Measurements from ENCODE around the gene RELN. TPM values are rescaled to one million over a fixed set of nuclear protein-coding genes. Genes with fewer than 3 reads are reported as not detected.

Gene RELN
- total RNA-seq, 1 donor from 2014 or later: not detected

- intact Hi-C loops (cut with micrococcal nuclease): loop anchor here (2.0 to 10.0 kb wide), 2 partner anchors 587 to 1341 kb away; no protein-coding TSS in a partner anchor
- no peaks in the 10 kb centered on the region for H3K36me3 Mint-ChIP-seq (ENCODE audit: low read depth)
- peaks cover 8% of the 10 kb centered on the region for H3K27me3 Mint-ChIP-seq (ENCODE audit: low read depth)
- H3K4me3 Mint-ChIP-seq (ENCODE audit: low read depth): no peak overlapping the region
- no peak for DNase-seq (ENCODE audit: low spot score)
- H3K4me1 Mint-ChIP-seq (ENCODE audit: low read depth): no peaks in the 10 kb centered on the region
- no peak overlapping the region for H3K27ac Mint-ChIP-seq
- no peaks in the 10 kb centered on the region for H3K9me3 Mint-ChIP-seq
Observed at GRCh38 chr7:103573479-103574058, 415.9 kb downstream of the RELN start.

DNA sequence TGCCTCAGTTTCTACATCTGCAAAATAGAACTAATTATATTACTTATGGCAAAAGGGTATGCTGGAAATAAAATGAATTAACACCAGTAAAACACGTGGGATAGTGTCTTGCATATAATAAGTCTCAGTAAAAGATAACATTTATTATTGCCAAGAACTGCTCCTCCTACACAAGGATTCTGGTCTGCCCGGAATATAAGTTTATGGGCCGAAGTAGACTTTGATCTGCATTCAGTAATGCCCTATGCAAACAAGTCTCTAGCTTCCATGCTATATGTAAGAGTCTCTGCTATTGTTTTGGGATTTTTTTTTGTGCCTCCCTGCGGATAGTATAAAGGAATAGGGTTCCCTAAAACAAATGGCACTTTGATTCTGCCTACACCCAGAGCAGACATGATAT, 417.9 kb downstream of the RELN start:
- Mint-ChIP-seq H3K36me3 (ENCODE audit: low read depth) (no peaks in the 10 kb centered on the region), H3K4me3 (ENCODE audit: low read depth) (no peak overlapping the region), H3K27me3 (ENCODE audit: low read depth) (peaks cover 6% of the 10 kb centered on the region), H3K4me1 (ENCODE audit: low read depth) (no peaks in the 10 kb centered on the region), H3K27ac (no peak overlapping the region), H3K9me3 (no peaks in the 10 kb centered on the region)
- no peak for DNase-seq (ENCODE audit: low spot score)
- intact Hi-C loops (cut with micrococcal nuclease): loop anchor here (10.0 kb wide), 1 partner anchor 1343 kb away; no protein-coding TSS in a partner anchor

- Mint-ChIP-seq H3K9me3 (no peaks in the 10 kb centered on the region), H3K36me3 (ENCODE audit: low read depth) (no peaks in the 10 kb centered on the region), H3K4me1 (ENCODE audit: low read depth) (no peaks in the 10 kb centered on the region), H3K27ac (no peak overlapping the region), H3K4me3 (ENCODE audit: low read depth) (no peak overlapping the region), H3K27me3 (ENCODE audit: low read depth) (peaks cover 5% of the 10 kb centered on the region)
- DNase-seq (ENCODE audit: low spot score): no peak
- intact Hi-C loops (cut with micrococcal nuclease): loop anchor here (10.0 kb wide), 1 partner anchor 1345 kb away; no protein-coding TSS in a partner anchor
Observed at GRCh38 chr7:103569621-103570305, 419.7 kb downstream of the RELN start.

GRCh38 chr7:103564416-103564815, 425.0 kb downstream of the RELN start:
- intact Hi-C loops (cut with micrococcal nuclease): no loop called here

DNA sequence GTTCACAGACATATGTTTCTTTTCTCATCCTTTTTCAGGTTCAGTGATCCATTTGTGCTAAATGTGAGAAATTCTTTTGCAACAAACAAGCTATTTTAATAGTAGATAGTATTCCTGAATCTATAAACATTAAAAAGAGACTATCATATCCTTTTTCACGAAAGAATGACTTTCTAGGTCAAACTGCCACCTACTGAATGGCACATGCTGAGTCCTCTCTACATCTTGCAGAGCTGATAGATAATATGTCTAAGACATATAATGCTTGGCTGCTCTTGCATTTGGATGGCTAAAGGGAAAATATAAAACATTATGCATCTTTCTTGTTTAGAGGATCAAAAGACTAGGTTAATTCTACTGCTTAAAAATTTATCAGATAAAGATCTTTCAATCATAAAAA, 429.3 kb downstream of the RELN start:
- no peak overlapping the region for H3K27ac Mint-ChIP-seq
- H3K4me3 Mint-ChIP-seq (ENCODE audit: low read depth): no peak overlapping the region
- H3K36me3 Mint-ChIP-seq (ENCODE audit: low read depth): no peaks in the 10 kb centered on the region
- H3K9me3 Mint-ChIP-seq: no peaks in the 10 kb centered on the region
- no peaks in the 10 kb centered on the region for H3K4me1 Mint-ChIP-seq (ENCODE audit: low read depth)
- DNase-seq (ENCODE audit: low spot score): no peak
- intact Hi-C loops (cut with micrococcal nuclease): no loop called here
- H3K27me3 Mint-ChIP-seq (ENCODE audit: low read depth): peaks cover 5% of the 10 kb centered on the region

More at GRCh38 chr7:103564416-103564815, 425.0 kb downstream of the RELN start:
- no peak for DNase-seq (ENCODE audit: low spot score)
- Mint-ChIP-seq H3K36me3 (ENCODE audit: low read depth) (no peaks in the 10 kb centered on the region), H3K4me3 (ENCODE audit: low read depth) (no peak overlapping the region), H3K4me1 (ENCODE audit: low read depth) (no peaks in the 10 kb centered on the region), H3K27ac (no peak overlapping the region), H3K27me3 (ENCODE audit: low read depth) (peaks cover 5% of the 10 kb centered on the region), H3K9me3 (no peaks in the 10 kb centered on the region)

DNA sequence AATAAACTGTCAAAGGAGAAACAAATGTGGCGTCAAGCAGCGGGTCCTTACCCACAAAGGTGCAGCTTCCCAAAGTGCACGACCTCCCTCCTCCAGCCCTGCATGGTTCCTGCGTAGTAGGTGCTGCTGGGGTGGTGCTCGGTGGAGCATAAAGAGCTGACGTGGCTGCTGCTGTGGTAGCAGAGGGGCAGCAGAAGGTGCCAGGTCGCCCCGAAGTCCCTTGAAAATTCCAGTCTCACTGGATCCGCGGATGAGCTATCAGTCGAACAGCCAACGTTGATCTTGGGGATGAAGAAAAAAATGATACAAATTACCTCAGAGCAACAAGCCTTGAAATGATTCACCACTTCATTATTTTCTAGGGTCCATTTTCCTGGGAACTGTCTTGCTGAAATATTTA, 438.4 kb downstream of the RELN start:
- H3K27me3 Mint-ChIP-seq (ENCODE audit: low read depth): peaks cover 3% of the 10 kb centered on the region
- H3K27ac Mint-ChIP-seq: no peak overlapping the region

DNA sequence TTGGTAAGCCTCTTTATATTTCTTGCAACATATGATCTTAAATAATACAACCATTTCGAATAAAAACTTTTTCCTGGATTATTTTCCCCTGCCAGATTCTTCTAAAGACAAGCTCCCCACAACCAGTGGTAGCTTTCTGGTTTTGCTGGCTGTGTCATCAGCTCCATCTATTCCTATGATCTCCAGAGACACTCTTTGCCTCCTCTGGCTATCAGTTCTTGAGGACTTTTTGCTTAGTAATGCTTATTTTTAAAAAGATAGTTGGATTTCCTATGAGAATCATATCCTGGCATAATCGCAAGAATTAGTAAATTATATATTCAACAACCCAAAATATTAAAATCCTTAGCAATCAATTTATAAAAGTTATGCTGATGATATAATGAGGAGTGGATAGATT, 439.7 kb downstream of the RELN start:
- Mint-ChIP-seq H3K4me1 (ENCODE audit: low read depth) (no peaks in the 10 kb centered on the region), H3K4me3 (ENCODE audit: low read depth) (no peak overlapping the region), H3K27me3 (ENCODE audit: low read depth) (peaks cover 4% of the 10 kb centered on the region), H3K27ac (no peak overlapping the region), H3K9me3 (no peaks in the 10 kb centered on the region), H3K36me3 (ENCODE audit: low read depth) (no peaks in the 10 kb centered on the region)
- no peak for DNase-seq (ENCODE audit: low spot score)
- intact Hi-C loops (cut with micrococcal nuclease): no loop called here

More for the DNA sequence above, 438.4 kb downstream of the RELN start:
- H3K36me3 Mint-ChIP-seq (ENCODE audit: low read depth): no peaks in the 10 kb centered on the region
- no peaks in the 10 kb centered on the region for H3K4me1 Mint-ChIP-seq (ENCODE audit: low read depth)
- H3K4me3 Mint-ChIP-seq (ENCODE audit: low read depth): no peak overlapping the region
- intact Hi-C loops (cut with micrococcal nuclease): no loop called here
- no peak for DNase-seq (ENCODE audit: low spot score)
- no peaks in the 10 kb centered on the region for H3K9me3 Mint-ChIP-seq

GRCh38 chr7:103547451-103548284, 441.8 kb downstream of the RELN start:
- Mint-ChIP-seq H3K9me3 (no peaks in the 10 kb centered on the region), H3K4me1 (ENCODE audit: low read depth) (no peaks in the 10 kb centered on the region), H3K27me3 (ENCODE audit: low read depth) (peaks cover 4% of the 10 kb centered on the region), H3K4me3 (ENCODE audit: low read depth) (no peak overlapping the region), H3K27ac (no peak overlapping the region), H3K36me3 (ENCODE audit: low read depth) (no peaks in the 10 kb centered on the region)
- intact Hi-C loops (cut with micrococcal nuclease): no loop called here
- DNase-seq (ENCODE audit: low spot score): no peak

DNA sequence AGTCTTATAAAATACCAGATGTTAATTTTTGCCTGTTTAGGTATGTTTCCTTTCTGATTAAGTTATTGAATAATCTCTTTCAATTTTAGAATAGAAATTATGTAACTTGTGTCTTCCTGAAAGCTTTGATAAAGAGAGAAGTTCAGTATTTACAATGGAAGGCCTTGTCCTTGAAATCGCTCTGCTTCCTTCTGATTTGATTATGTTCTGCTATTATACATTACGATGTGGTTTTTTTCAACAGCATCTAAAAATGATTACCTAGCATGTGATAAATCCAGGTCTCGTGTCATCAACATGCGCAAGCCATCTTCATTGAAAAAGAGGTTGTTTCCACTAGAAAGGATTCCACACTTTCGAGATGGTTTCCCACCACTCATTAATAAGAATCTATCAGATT, 447.0 kb downstream of the RELN start:
- no peak overlapping the region for H3K4me3 Mint-ChIP-seq (ENCODE audit: low read depth)
- no peaks in the 10 kb centered on the region for H3K9me3 Mint-ChIP-seq
- H3K4me1 Mint-ChIP-seq (ENCODE audit: low read depth): no peaks in the 10 kb centered on the region
- intact Hi-C loops (cut with micrococcal nuclease): no loop called here
- peaks cover 4% of the 10 kb centered on the region for H3K27me3 Mint-ChIP-seq (ENCODE audit: low read depth)
- H3K27ac Mint-ChIP-seq: no peak overlapping the region
- no peak for DNase-seq (ENCODE audit: low spot score)
- H3K36me3 Mint-ChIP-seq (ENCODE audit: low read depth): no peaks in the 10 kb centered on the region

GRCh38 chr7:103541947-103542346, 447.5 kb downstream of the RELN start:
- no peaks in the 10 kb centered on the region for H3K9me3 Mint-ChIP-seq
- H3K4me3 Mint-ChIP-seq (ENCODE audit: low read depth): no peak overlapping the region
- H3K27ac Mint-ChIP-seq: no peak overlapping the region
- no peak for DNase-seq (ENCODE audit: low spot score)
- intact Hi-C loops (cut with micrococcal nuclease): no loop called here
- H3K36me3 Mint-ChIP-seq (ENCODE audit: low read depth): no peaks in the 10 kb centered on the region
- peaks cover 4% of the 10 kb centered on the region for H3K27me3 Mint-ChIP-seq (ENCODE audit: low read depth)
- H3K4me1 Mint-ChIP-seq (ENCODE audit: low read depth): no peaks in the 10 kb centered on the region

- Mint-ChIP-seq H3K36me3 (ENCODE audit: low read depth) (no peaks in the 10 kb centered on the region), H3K4me1 (ENCODE audit: low read depth) (no peaks in the 10 kb centered on the region), H3K4me3 (ENCODE audit: low read depth) (no peak overlapping the region), H3K9me3 (no peaks in the 10 kb centered on the region), H3K27ac (no peak overlapping the region), H3K27me3 (ENCODE audit: low read depth) (peaks cover 1% of the 10 kb centered on the region)
- DNase-seq (ENCODE audit: low spot score): no peak
- intact Hi-C loops (cut with micrococcal nuclease): no loop called here
Observed at GRCh38 chr7:103541026-103541425, 448.4 kb downstream of the RELN start.

DNA sequence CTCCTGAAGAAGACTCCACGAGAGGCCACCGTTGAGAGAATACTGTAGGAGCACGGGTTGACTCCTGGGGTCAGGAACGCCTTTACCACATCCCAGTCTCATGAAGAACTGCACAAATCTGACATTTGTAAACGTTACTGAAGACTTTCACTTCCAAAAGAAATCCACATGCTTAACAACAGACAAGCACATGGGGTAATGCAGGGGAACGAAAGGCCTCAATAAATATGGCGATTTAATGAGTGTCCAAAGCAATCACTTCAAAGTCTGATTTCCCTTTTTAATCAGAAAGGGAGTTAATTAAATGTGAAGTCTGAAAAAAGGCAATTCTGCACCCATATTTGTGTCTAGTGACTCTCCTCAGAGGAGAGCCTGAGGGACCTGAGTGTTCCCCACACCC, 449.1 kb downstream of the RELN start:
- intact Hi-C loops (cut with micrococcal nuclease): no loop called here
- H3K27ac Mint-ChIP-seq: no peak overlapping the region
- H3K27me3 Mint-ChIP-seq (ENCODE audit: low read depth): no peaks in the 10 kb centered on the region
- no peak overlapping the region for H3K4me3 Mint-ChIP-seq (ENCODE audit: low read depth)
- H3K9me3 Mint-ChIP-seq: no peaks in the 10 kb centered on the region
- H3K36me3 Mint-ChIP-seq (ENCODE audit: low read depth): no peaks in the 10 kb centered on the region
- no peak for DNase-seq (ENCODE audit: low spot score)
- no peaks in the 10 kb centered on the region for H3K4me1 Mint-ChIP-seq (ENCODE audit: low read depth)

DNA sequence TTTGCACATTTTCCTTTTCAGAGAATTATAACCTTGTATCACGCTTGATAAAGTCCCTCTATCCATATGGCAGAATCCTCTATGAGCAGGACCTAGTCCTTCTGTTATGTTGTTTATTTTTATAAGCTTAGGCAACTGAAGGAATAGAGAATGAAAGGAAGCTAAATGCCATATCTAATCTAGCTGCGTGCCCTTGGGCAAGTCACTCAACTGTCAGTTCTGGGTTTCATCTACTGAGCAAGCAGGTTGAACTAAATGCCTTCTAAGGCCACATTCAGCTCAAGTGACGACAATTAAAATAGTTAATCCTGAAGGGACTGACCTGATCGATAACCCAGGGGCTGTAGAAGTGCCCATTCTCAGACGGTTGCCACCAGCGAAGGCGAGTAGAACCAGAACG, 449.6 kb downstream of the RELN start:
- DNase-seq (ENCODE audit: low spot score): no peak
- no peaks in the 10 kb centered on the region for H3K36me3 Mint-ChIP-seq (ENCODE audit: low read depth)
- no peaks in the 10 kb centered on the region for H3K9me3 Mint-ChIP-seq
- no peak overlapping the region for H3K4me3 Mint-ChIP-seq (ENCODE audit: low read depth)
- intact Hi-C loops (cut with micrococcal nuclease): no loop called here
- no peaks in the 10 kb centered on the region for H3K4me1 Mint-ChIP-seq (ENCODE audit: low read depth)
- no peaks in the 10 kb centered on the region for H3K27me3 Mint-ChIP-seq (ENCODE audit: low read depth)
- H3K27ac Mint-ChIP-seq: no peak overlapping the region
